Measurements from ENCODE around the gene ARRB2.

Gene ARRB2

DNA sequence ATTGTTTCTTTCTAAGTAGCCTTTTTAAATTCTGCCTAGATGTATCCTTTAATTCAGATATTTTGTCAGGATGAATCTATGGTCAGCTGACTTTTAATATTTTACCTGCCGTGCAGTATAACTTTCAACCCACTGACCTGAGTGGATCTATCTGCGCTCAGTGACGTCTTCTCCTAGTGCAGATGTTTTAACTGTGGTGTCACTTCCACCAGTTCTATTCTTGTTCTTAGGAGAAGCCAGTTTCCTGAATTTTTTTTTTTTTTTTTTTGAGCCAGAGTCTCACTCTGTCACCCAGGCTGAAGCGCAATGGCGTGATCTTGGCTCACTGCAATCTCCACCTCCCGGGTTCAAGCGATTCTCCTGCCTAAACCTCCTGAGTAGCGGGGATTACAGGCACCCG is 56.3 kb downstream of the ARRB2 start:
- DNase-seq, result no peak

- DNase-seq, result no peak
Measured at GRCh38 chr17:4768298-4768697, 57.9 kb downstream of the ARRB2 start.

DNA sequence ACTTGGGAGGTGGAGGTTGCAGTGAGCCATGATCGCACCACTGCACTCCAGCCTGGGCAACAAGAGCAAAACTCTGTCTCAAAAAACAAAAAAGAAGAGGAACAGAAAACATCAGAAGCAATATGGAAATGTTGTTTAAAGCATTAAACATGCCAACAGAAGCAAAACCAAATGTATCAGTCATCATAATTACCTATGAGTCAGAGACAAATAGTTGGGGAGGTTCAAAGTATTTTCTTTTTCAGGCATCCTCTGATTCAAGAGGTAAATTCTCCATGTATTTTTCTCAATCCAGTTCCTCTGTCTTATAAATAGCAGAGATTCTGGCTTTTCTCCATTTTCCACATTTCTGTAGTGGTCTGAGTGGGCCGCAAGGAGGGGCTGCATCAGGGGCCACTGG is 59.2 kb downstream of the ARRB2 start:
- DNase-seq, result no peak

All from NCI-H2029 (cell line).